NCI-H446 (cell line): ENCODE results near the gene FASTKD3.
"Not testable (repeated sequence)": the region's sequence is repeated elsewhere in the genome, so short reads cannot be mapped to it uniquely, and the experiment has no call there.

Experiments used
- DNase-seq, 2 experiments: peaks; one replicate each; lab custom pipeline; 2025; lab: John Stamatoyannopoulos, UW

Gene FASTKD3

GRCh38 chr5:7868773-7869473, at the start of gene FASTKD3, which contains the start of gene MTRR:
Gene FASTKD3, minus strand, starts transcription at chr5:7869031. Its CDS starts 948 bp downstream, at chr5:7868083.
Gene MTRR, plus strand, starts transcription at chr5:7869148. Its CDS starts 1,647 bp downstream, at chr5:7870795.
- peak; percentile 94 to 98 for DNase-seq

- DNase-seq, result no peak
Observed at GRCh38 chr5:7917130-7918123, 48.6 kb upstream of the FASTKD3 start.

- DNase-seq, result no peak
Observed at GRCh38 chr5:7916171-7916804, 47.5 kb upstream of the FASTKD3 start.

GRCh38 chr5:7911429-7911771, 42.6 kb upstream of the FASTKD3 start:
- not testable (repeated sequence) for DNase-seq

GRCh38 chr5:7910738-7911428, 42.1 kb upstream of the FASTKD3 start:
- peak; percentile 28 to 44 for DNase-seq

- no peak for DNase-seq
Observed at GRCh38 chr5:7908317-7908716, 39.5 kb upstream of the FASTKD3 start.

GRCh38 chr5:7907612-7908011, 38.8 kb upstream of the FASTKD3 start:
- DNase-seq, result no peak

GRCh38 chr5:7904170-7904569, 35.3 kb upstream of the FASTKD3 start:
- no peak for DNase-seq

GRCh38 chr5:7902666-7903625, 34.1 kb upstream of the FASTKD3 start:
- no peak for DNase-seq

GRCh38 chr5:7902201-7902600, 33.4 kb upstream of the FASTKD3 start:
- no peak for DNase-seq

- peak; percentile 1 to 28 for DNase-seq
Observed at GRCh38 chr5:7897014-7897600, 28.3 kb upstream of the FASTKD3 start.

GRCh38 chr5:7894860-7895259, 26.0 kb upstream of the FASTKD3 start:
- DNase-seq, result no peak

- DNase-seq, result no peak
Observed at GRCh38 chr5:7894439-7894838, 25.6 kb upstream of the FASTKD3 start.

GRCh38 chr5:7888901-7889300, 20.1 kb upstream of the FASTKD3 start:
- DNase-seq, result no peak

- DNase-seq, result peak; percentile 14 to 37
Observed at GRCh38 chr5:7886849-7887475, 18.1 kb upstream of the FASTKD3 start.

- no peak for DNase-seq
Observed at GRCh38 chr5:7884491-7885267, 15.8 kb upstream of the FASTKD3 start.

GRCh38 chr5:7882926-7883325, 14.1 kb upstream of the FASTKD3 start:
- no peak for DNase-seq

GRCh38 chr5:7881816-7882215, 13.0 kb upstream of the FASTKD3 start:
- no peak for DNase-seq

- DNase-seq, result no peak
Observed at GRCh38 chr5:7881091-7881490, 12.3 kb upstream of the FASTKD3 start.
